Measurements from ENCODE around the gene PROS1. TPM values are rescaled to one million over a fixed set of nuclear protein-coding genes. Genes with fewer than 3 reads are reported as not detected.

Gene PROS1
- total and polyA plus RNA-seq, 9 of the 15 experiments (the other 6 are each of a cell fraction or from before 2014, with no cell fraction given) = 5.5 to 50.5 (median 22.7) TPM

GRCh38 chr3:93994056-93994455 is 20.4 kb upstream of the PROS1 start:
- H3K4me3 ChIP-seq = no peak overlapping the region
- ChIA-PET POLR2A (no interaction called here), CTCF (ENCODE audit: low intra/inter-chr PET ratio) (no interaction called here)
- H3K79me2 ChIP-seq (ENCODE audit: control insufficient read depth, insufficient read depth, low read length) = peaks cover 35% of the 10 kb centered on the region
- no peaks in the 10 kb centered on the region for H3K9me3 ChIP-seq (replicated peaks; ENCODE audit: control insufficient read depth, insufficient read depth, low read depth, low read length)
- in situ Hi-C loops (cut with MboI) = no loop called here
- ATAC-seq (no peak), FAIRE-seq (no peak), DNase-seq (ENCODE audit: extremely low read depth in 1 of 4, low spot score in 3 of 4) (no peak)
- BruUV-seq (replicated peaks) = no TSS peak
- no peaks in the 10 kb centered on the region; a peak in 1 of 5 replicates for H3K4me1 ChIP-seq (replicated peaks in 1 of 2; ENCODE audit: control insufficient read depth in 2 of 2, insufficient read depth in 2 of 2, low read length in 2 of 2)
- H3K36me3 ChIP-seq (ENCODE audit: control insufficient read depth, insufficient read depth, low read length) = peaks cover 5% of the 10 kb centered on the region; the same call in 1 of the 3 replicates
- H3K9me1 ChIP-seq (ENCODE audit: control insufficient read depth, insufficient read depth, low read length) = no peaks in the 10 kb centered on the region
- intact Hi-C loops (cut with micrococcal nuclease) = no loop called here
- H3K27me3 ChIP-seq (ENCODE audit: control insufficient read depth in 2 of 2, insufficient read depth in 2 of 2, low read length in 2 of 2) = no peaks in the 10 kb centered on the region
- H3K9ac ChIP-seq (ENCODE audit: insufficient read depth in 1 of 2, low read depth in 2 of 2, low read length in 2 of 2) = no peak overlapping the region
- no peak overlapping the region for H2AFZ ChIP-seq (ENCODE audit: low read depth, low read length)
- H3K4me2 ChIP-seq (ENCODE audit: insufficient read depth, low read length) = no peak overlapping the region
- 35% methylated on average over 3 of the region's 3 CpGs for WGBS (ENCODE audit: insufficient coverage, low coverage, missing lambda C conversion rate)
- H4K20me1 ChIP-seq (replicated peaks; ENCODE audit: control insufficient read depth, insufficient read depth, low read length) = no peaks in the 10 kb centered on the region
- H3K27ac ChIP-seq (ENCODE audit: extremely low read depth, low read depth, low read length) = no peak overlapping the region
- TF ChIP-seq PBX2 (CRISPR knock-in tag; IDR thresholded peaks at IDR 0.05; ENCODE audit: low read depth) (no peak), PBX2 (tag; conservative IDR thresholded peaks at IDR 0.05; ENCODE audit: low read depth) (no peak), SIRT6 (IDR thresholded peaks at IDR 0.05; ENCODE audit: low read depth, low read length) (no peak), POLR2A (conservative IDR thresholded peaks at IDR 0.05) (no peak), POLR2AphosphoS2 (IDR thresholded peaks at IDR 0.05; ENCODE audit: low read length) (no peak), ZNF277 (CRISPR knock-in tag; IDR thresholded peaks at IDR 0.05; ENCODE audit: borderline replicate concordance) (no peak), POLR2G (IDR thresholded peaks at IDR 0.05; ENCODE audit: low read depth, low read length) (no peak), RFX7 (CRISPR knock-in tag; IDR thresholded peaks at IDR 0.05) (no peak), ZNF232 (CRISPR knock-in tag; IDR thresholded peaks at IDR 0.05) (no peak), HDAC3 (IDR thresholded peaks at IDR 0.05; ENCODE audit: borderline replicate concordance, partially characterized antibody) (no peak), CHD2 (IDR thresholded peaks at IDR 0.05; ENCODE audit: low read depth, low read length) (no peak), SRSF1 (IDR thresholded peaks at IDR 0.05; ENCODE audit: low read depth, low read length) (no peak), KLF10 (CRISPR knock-in tag; IDR thresholded peaks at IDR 0.05) (no peak), ZNF445 (CRISPR knock-in tag; IDR thresholded peaks at IDR 0.05; ENCODE audit: low read depth) (no peak), NELFE (IDR thresholded peaks at IDR 0.05; ENCODE audit: insufficient read depth, insufficient read length) (no peak)
- TF ChIP-seq, protein P1, sequence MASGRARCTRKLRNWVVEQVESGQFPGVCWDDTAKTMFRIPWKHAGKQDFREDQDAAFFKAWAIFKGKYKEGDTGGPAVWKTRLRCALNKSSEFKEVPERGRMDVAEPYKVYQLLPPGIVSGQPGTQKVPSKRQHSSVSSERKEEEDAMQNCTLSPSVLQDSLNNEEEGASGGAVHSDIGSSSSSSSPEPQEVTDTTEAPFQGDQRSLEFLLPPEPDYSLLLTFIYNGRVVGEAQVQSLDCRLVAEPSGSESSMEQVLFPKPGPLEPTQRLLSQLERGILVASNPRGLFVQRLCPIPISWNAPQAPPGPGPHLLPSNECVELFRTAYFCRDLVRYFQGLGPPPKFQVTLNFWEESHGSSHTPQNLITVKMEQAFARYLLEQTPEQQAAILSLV (tag; IDR thresholded peaks at IDR 0.05) = no peak
- TF ChIP-seq, protein P2, sequence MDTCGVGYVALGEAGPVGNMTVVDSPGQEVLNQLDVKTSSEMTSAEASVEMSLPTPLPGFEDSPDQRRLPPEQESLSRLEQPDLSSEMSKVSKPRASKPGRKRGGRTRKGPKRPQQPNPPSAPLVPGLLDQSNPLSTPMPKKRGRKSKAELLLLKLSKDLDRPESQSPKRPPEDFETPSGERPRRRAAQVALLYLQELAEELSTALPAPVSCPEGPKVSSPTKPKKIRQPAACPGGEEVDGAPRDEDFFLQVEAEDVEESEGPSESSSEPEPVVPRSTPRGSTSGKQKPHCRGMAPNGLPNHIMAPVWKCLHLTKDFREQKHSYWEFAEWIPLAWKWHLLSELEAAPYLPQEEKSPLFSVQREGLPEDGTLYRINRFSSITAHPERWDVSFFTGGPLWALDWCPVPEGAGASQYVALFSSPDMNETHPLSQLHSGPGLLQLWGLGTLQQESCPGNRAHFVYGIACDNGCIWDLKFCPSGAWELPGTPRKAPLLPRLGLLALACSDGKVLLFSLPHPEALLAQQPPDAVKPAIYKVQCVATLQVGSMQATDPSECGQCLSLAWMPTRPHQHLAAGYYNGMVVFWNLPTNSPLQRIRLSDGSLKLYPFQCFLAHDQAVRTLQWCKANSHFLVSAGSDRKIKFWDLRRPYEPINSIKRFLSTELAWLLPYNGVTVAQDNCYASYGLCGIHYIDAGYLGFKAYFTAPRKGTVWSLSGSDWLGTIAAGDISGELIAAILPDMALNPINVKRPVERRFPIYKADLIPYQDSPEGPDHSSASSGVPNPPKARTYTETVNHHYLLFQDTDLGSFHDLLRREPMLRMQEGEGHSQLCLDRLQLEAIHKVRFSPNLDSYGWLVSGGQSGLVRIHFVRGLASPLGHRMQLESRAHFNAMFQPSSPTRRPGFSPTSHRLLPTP (IDR thresholded peaks at IDR 0.05; ENCODE audit: borderline replicate concordance, extremely low read depth, insufficient read length) = no peak

Measured in K562 (cell line).